Activated naive CD4-positive, alpha-beta T cell (primary cell): Measurements from ENCODE around the gene NOXO1.
A peak's percentile ranks its signal among the peaks of the same experiment; 100 is the strongest.
"Not testable (repeated sequence)": the region's sequence is repeated elsewhere in the genome, so short reads cannot be mapped to it uniquely, and the experiment has no call there.

ENCODE experiments used
- DNase-seq, 4 experiments: peaks; one replicate each; lab custom pipeline; 2025; lab: John Stamatoyannopoulos, UW

Gene NOXO1

DNA sequence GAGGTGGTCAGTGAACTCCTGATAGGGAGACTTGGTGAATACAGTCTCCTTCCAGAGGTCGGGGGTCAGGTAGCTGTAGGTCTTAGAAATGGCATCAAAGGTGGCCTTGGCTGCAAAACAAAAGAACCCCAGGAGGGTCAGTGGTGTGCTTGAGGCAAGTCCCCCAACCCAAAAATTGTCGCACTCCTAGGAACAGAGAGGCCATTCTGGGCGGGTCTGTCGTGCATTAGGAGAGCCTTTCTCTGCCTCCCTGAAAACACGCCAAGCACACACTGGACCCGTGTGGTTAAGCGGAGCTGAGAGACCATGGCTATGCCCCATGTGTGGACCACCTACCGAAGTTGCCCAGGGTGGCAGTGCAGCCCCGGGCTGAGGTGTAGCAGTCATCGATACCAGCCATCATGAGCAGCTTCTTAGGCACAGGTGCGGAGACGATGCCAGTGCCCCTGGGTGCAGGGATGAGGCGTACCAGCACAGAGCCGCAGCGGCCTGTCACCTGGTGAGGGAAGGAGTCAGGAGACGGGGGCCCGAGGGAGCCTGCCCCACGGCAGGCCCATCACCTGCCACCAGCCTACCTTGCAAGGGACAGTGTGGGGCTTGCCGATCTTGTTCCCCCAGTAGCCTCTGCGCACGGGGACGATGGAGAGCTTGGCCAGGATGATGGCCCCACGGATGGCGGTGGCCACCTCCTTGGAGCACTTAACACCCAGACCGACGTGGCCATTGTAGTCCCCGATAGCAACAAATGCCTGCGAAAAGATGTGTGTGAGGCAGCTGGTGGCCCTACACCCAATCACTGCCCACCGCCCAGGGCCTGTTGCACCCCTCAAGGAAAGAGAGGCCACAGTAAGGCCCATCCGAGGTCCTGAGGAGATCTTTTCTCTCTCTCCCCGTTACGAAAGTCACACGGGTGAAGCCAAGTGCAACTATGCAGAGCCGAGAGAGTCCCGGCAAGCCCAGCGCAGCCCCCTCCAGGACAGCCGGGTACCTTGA, 18.8 kb downstream of the NOXO1 start:
- DNase-seq = not testable (repeated sequence)

DNA sequence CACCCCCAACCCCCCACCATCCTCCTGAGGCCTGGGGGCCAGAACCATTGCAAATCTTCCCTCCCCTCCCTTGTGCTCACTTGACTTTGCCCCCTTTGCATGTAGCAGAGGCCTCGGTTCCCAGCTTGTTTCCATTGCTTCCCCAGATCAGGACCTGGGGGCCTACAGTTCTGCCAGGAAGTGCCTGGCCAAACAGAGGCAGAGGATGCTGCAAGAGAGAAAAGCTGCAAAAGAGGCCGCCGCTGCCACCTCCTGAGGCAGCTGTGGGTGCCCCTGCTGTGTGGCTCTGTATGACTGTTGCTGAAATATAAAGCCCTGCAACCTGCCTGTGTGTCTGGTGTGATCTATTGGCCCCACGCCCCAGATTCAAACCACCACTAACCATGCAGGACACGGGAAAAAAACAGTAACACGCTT, 19.6 kb downstream of the NOXO1 start:
- no peak for DNase-seq

DNA sequence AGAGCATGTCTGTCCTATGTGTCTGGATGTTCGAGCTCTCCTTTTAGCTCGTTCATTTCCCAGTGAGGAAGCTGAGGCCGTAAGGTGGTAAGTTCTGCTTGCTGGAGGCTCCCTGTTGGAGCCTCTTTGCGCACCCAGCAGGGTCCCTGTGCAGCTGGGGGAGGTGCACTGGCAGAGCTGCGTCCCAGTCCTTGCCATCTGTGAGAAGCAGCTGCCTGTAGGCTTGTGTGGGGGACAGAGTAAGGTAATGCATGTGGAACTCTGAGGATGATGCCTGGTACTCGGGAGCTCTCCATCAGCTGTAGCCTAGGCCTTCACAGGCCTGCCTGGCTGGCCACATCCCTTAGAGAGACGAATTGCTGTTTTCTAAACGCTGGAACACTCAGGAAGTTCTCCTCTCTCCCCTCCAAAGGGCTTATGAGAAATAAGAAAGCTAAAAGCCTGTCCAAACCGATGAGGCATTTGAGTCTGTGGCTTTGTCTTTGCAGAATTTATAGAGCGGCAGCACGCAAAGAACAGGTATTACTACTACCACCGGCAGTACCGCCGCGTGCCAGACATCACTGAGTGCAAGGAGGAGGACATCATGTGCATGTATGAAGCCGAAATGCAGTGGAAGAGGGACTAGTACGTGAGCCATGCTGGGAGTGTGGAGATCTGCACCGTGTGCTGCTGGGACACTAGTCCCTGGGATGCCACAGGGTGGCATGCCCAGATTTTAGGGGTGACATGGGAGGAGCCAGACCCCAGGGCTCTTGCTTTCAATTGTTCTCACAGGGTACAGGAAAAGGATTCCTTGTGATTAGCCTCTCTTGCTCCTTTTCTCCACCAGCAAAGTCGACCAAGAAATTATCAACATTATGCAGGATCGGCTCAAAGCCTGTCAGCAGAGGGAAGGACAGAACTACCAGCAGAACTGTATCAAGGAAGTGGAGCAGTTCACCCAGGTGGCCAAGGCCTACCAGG, 20.3 kb downstream of the NOXO1 start:
- peak in 1 of 4 experiments; percentile 35 for DNase-seq

GRCh38 chr16:1959269-1960039, 21.8 kb downstream of the NOXO1 start, which contains the start of gene NDUFB10:
Gene NDUFB10, plus strand, starts transcription at chr16:1959538. Its CDS starts 87 bp downstream, at chr16:1959625.
- peak; percentile 75 to 92 (median 86) for DNase-seq

DNA sequence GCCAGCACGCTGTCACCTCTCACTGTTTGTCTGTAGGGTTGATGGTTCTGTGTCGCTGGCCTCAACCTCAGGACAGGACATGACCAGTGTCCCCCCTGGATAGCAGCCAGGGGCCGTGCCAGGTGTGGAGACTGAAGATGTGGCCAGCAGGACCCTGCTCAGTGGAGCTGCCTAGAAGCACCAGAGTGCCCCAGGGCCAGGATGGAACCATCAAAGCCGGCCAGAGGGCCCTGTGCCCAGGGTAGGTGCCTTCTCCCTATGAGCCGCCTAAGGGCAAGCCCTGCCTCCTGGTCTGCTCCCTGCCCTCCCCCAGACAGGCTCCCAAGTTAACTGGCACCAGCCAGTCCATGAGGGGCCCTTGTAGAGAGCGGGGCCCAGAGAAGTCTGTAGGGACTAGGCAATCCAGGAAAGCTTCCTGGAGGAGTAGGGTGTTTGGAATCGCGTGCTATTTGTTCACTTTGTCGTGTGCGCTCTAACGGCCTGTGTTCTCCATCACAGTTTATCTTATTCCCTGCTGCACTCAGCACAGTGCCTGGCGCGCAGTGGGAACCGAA, 22.5 kb downstream of the NOXO1 start:
- no peak for DNase-seq

GRCh38 chr16:1958143-1958491, 23.2 kb downstream of the NOXO1 start:
- not testable (repeated sequence) for DNase-seq

DNA sequence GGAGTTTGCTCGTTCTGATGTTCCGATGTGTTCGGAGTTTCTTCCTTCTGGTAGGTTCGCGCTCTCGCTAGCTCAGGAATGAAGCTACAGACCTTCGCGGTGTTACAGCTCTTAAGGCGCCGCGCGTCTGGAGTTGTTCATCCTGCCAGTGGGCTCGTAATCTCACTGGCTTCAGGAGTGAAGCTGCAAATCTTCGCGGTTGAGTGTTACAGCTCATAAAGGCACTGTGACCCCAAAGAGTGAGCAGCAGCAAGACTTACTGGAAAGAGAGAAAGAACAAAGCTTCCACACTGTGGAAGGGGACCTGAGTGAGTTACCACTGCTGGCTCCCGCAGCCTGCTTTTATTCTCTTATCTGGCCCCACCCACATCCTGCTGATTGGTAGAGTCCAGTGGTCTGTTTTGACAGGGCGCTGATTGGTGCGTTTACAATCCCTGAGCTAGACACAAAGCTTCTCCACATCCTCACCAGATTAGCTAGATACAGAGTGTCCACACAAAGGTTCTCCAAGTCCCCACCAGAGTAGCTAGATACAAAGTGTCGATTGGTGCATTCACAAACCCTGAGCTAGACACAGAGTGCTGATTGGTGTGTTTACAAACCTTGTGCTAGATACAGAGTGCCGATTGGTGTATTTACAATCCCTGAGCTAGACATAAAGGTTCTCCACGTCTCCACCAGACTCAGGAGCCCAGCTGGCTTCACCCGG, 23.7 kb downstream of the NOXO1 start:
- not testable (repeated sequence) for DNase-seq

- no peak for DNase-seq
These were observed 27.5 kb downstream of the NOXO1 start for GRCh38 chr16:1953734-1954133.

DNA sequence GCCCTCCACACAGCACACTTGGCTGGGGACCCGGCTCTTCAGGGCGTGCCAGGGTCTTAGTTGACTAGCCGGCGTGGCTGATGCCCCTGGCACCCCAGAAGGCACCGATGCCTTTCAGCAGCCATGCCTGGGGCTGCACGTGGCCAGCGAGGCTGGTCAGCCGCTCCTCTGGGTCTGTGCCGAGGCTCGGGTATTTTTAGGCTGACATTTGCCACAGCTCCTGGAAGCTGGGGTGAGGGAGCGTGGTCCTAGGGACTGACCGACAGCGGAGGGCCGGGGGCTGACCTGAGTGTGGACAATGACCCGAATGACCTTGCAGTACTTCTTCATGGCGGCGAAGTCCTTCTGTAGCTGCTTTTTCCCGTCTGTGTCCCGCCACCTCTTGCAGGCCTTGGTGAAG, 30.7 kb downstream of the NOXO1 start:
- DNase-seq = no peak

DNA sequence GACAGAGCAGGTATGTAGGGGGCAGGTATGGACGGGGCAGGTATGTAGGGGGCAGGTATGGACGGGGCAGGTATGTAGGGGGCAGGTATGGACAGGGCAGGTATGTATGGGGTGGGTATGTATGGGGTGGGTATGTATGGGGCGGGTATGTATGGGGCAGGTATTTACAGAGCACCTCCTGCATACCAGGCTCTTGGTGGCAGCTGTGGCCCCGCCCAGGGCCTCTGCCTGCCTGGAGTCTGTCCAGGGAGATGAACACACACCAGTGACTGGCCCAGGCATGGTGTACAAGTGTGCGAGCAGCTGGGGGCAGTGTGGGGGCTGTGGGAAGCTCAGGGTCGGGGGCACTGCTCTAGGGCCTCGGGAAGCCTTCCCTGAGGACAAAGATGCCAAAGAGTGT, 31.2 kb downstream of the NOXO1 start:
- no peak for DNase-seq

- DNase-seq = no peak
These were observed 31.8 kb downstream of the NOXO1 start for GRCh38 chr16:1949507-1949906.

- no peak for DNase-seq
These were observed 33.9 kb downstream of the NOXO1 start for GRCh38 chr16:1947369-1947670.

DNA sequence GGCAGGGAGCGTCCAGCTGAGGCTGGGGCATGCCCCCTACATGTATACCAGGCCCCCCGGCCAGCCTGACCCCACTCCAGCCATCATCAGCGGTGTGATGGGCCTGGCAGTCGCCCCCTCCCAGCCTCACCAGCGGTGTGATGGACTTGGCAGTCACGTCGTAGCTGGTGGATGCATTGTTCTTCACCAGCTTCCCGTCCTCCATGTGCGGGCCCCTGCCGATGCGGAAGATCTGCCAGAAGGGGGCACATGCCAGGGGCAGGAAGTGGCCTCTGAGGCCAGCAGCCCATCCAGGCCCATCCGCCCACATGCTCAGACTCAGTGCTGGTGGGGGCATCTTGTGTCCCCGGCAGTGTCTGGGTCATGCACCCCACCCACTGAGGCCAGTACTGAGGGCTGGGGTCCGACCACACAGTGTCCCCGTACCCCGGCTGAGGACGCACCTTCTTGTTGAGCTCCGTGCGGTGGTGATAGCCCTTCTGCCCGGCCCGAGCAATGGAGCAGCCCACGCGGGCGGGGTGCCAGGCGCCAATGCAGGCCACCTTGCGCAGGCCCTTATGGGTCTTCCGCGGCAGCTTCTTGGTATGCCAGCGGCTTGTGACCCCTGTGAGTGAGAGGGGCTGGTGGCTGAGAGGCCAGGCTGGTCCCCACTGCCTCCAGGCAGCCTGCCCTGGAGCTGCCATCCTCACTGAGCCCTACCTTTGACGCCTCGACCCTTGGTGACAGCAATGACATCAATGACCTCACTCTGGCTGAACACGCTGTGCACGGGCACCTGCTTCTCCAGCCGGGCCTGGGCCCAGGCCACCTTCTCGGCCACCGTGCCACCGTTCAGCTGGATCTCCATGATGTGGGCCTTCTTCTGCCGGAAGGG, 34.5 kb downstream of the NOXO1 start:
- no peak for DNase-seq

GRCh38 chr16:1945559-1946391, 35.5 kb downstream of the NOXO1 start:
- DNase-seq = no peak

DNA sequence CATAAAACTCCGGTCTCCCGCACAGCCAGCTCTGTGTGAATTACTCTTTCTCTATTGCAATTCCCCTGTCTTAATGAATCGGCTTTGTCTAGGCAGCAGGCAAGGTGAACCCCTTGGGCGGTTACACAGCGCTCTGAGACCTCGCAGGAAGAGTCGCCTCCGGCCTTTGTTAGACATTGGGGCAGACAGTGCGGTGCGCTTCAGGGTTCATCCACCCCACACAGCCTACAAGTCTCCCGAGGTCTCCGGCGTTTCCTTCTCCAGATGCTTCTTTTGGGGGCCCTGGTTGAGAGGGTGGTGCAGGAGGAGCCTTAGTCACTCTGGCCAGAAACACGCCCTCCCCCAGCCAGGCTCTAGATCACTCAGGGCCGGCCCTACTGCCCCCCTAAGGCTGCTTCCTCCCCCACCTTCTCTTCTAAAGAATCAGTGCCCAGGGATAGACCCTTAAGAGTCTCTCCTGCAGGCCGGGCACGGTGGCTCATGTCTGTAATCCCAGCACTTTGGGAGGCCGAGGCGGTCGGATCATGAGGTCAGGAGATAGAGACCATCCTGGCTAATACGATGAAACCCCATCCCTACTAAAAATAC, 36.6 kb downstream of the NOXO1 start:
- no peak for DNase-seq

GRCh38 chr16:1942810-1943726, 38.2 kb downstream of the NOXO1 start, which contains the start of gene MSRB1:
Gene MSRB1, minus strand, starts transcription at chr16:1943199. Its CDS starts 43 bp downstream, at chr16:1943156.
- DNase-seq = peak; percentile 94 to 99 (median 96)

DNA sequence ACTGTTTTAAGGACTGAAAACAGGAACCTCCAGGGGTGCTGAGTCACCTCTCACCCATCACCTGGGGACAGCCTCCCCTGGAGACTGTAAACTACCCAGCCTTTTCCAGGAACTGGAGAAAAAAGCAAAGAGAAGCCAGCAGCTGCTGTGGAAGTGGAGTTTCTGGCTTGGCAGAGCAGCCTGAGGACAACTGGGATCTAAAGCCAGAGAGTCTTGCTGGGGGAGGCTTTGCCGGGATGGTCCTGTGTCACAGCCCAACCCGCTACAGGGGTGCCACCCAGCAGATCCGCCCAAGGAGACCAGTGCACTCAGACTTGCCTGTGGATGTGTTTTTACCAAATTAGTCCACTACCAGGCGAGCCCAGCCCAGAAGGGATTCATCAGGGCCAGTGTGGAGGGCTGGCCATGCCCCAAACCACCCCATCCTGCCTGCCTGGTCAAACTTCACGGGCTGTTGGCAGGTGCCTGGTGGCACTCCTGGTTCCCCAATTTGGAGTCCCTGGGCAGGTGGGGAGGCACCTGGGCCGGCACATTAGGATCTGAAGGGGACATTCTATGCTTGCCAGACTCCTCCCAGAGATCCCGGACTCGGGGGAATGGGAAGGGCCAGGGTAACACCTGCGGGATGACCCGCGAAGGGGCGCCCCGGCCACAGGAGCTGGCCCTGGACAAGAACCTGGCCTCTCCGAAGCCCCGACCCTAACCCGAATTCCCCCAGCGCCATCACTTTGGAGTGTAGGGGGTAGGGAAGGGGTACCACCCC, 39.0 kb downstream of the NOXO1 start:
- DNase-seq = no peak
